OCI-LY7 (cell line): Measurements from ENCODE around the gene EHMT2. TPM values are rescaled to one million over a fixed set of nuclear protein-coding genes. Genes with fewer than 3 reads are reported as not detected.
A peak's percentile ranks its signal among the peaks of the same experiment; 100 is the strongest.

Experiments used
- BruUV-seq: library from RNA; stranded (reverse); fragments of 400-500 nt; replicated peaks from 2 replicates; lab custom pipeline; 2021; lab: Mats Ljungman, UMichigan
- CTCF ChIA-PET: fragments of 300-600 bp; sonication (Branson Sonifier 250); formaldehyde crosslinking; loops from one replicate; lab custom pipeline; 2022; ENCODE audit warnings: antibody characterized with exemption; ENCODE audit not compliant: unreplicated experiment; lab: Charles Lee
- POLR2A ChIA-PET: fragments of 300-600 bp; sonication (Branson Sonifier 250); formaldehyde crosslinking; loops from one replicate; lab custom pipeline; 2022; ENCODE audit warnings: antibody characterized with exemption; lab: Charles Lee
- DNase-seq: peaks from one replicate; pipeline ENCODE4 v3.0.0-alpha.2; 2015; ENCODE audit warnings: low spot score
- H2AFZ ChIP-seq: fragments of 200-600 bp; sonication (generic), shearing (Covaris generic); 2 replicates; pipeline ENCODE4 v1.6.1; 2014; ENCODE audit warnings: mild to moderate bottlenecking, antibody characterized with exemption, low read length, moderate library complexity
- H3K27ac ChIP-seq: fragments of 200-600 bp; sonication (generic); 2 replicates; pipeline ENCODE4 v1.5.1; 2014; ENCODE audit warnings: mixed run types, low read depth, mild to moderate bottlenecking, moderate library complexity, low read length, inconsistent platforms; ENCODE audit not compliant: poor library complexity, severe bottlenecking
- H3K36me3 ChIP-seq: fragments of 200-600 bp; sonication (generic); 2 replicates; pipeline ENCODE4 v1.6.1; 2014; ENCODE audit warnings: mild to moderate bottlenecking, antibody characterized with exemption, low read length, moderate library complexity, mixed read lengths; ENCODE audit not compliant: insufficient read depth
- H3K4me1 ChIP-seq: fragments of 200-600 bp; sonication (generic); 2 replicates; pipeline ENCODE4 v1.5.1; 2014; ENCODE audit warnings: mild to moderate bottlenecking, low read length; ENCODE audit not compliant: insufficient read depth, poor library complexity, severe bottlenecking
- H3K4me2 ChIP-seq: fragments of 200-600 bp; sonication (generic); 2 replicates; pipeline ENCODE4 v1.6.1; 2014; ENCODE audit warnings: mild to moderate bottlenecking, low read length
- H3K4me3 ChIP-seq: fragments of 200-600 bp; sonication (generic); 2 replicates; pipeline ENCODE4 v1.5.1; 2014; ENCODE audit warnings: mild to moderate bottlenecking, low read depth, low read length; ENCODE audit not compliant: poor library complexity, severe bottlenecking
- H3K79me2 ChIP-seq: fragments of 200-600 bp; sonication (generic); 2 replicates; pipeline ENCODE4 v1.6.1; 2016; ENCODE audit warnings: low read depth, mild to moderate bottlenecking, low read length, moderate library complexity, mixed read lengths; ENCODE audit not compliant: insufficient read depth
- H3K9me2 ChIP-seq: fragments of 200-600 bp; sonication (generic); 2 replicates; pipeline ENCODE4 v1.6.1; 2016; ENCODE audit warnings: mild to moderate bottlenecking, low read length, mixed read lengths; ENCODE audit not compliant: insufficient read depth
- H3K9me3 ChIP-seq: fragments of 200-600 bp; sonication (generic); 2 replicates; pipeline ENCODE4 v1.6.1; 2014; ENCODE audit warnings: mild to moderate bottlenecking, mixed run types, low read length, mixed read lengths
- H4K20me1 ChIP-seq: fragments of 200-600 bp; sonication (generic); 2 replicates; pipeline ENCODE4 v1.6.1; 2014; ENCODE audit warnings: mild to moderate bottlenecking, antibody characterized with exemption, low read length, moderate library complexity, mixed read lengths; ENCODE audit not compliant: insufficient read depth
- EZH2phosphoT487 ChIP-seq: fragments of 200-600 bp; sonication (generic); IDR thresholded peaks from 2 replicates; pipeline ENCODE4 v1.6.1; 2018; ENCODE audit warnings: low read depth, borderline replicate concordance, mild to moderate bottlenecking, mixed run types, antibody characterized with exemption, low read length, moderate library complexity, mixed read lengths
- intact Hi-C: fragments of 100-400 bp; cut with micrococcal nuclease; formaldehyde crosslinking; loops from one replicate; pipeline ENCODE4 v1.10.0; 2022; ENCODE audit not compliant: unreplicated experiment
- total RNA-seq, 2 experiments: library from RNA; depleted of rRNA in 1 of 2; stranded (reverse); fragments of >200 nt in 1 of 2; shearing (Covaris generic) in 1 of 2; gene quantifications; 2 replicates each; pipeline ENCODE4 v1.2.3, GENCODE V29; 2014 to 2022
- TF ChIP-seq, protein P1 (sequence below): fragments of 200-600 bp; sonication (generic); conservative IDR thresholded peaks from 2 replicates; pipeline ENCODE4 v1.5.1; 2014; ENCODE audit warnings: mild to moderate bottlenecking, antibody characterized with exemption, low read length, moderate library complexity, mixed read lengths

The EHMT2 gene
- total RNA-seq, 2 experiments from 2014 or later, result 49.5 to 76.8 TPM

DNA sequence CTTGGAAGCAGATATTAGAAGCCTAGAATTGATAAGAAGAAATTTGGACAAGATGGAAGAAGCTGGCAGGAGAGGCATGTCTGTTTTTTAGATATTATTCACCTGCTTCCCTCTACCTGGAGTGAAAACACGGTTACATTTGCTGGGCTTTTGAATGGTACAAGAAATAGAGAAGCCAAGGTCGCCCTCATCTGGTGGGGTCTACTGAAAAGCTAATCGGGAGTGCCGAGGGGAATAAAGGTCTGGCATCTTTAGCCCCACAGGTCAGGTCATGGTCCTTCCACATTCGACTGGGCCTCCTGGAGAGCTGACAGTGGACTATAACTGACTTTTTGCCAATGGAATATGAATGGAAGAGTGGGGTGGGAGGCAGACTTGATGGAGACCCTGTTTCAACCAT is 25.4 kb upstream of the EHMT2 start:
- ChIA-PET POLR2A (interaction anchor here (0.9 kb wide), 1 partner anchor 185 kb away, joined by 5 read pairs; no protein-coding TSS in a partner anchor), CTCF (interaction anchor here (0.7 to 1.1 kb wide), 2 partner anchors 20 to 49 kb away, joined by 3 read pairs; partner anchors contain the start of gene DXO)
- Histone ChIP-seq H3K79me2 (no peaks in the 10 kb centered on the region), H3K36me3 (no peaks in the 10 kb centered on the region), H3K4me3 (no peak overlapping the region), H4K20me1 (no peaks in the 10 kb centered on the region), H3K4me1 (no peaks in the 10 kb centered on the region), H3K27ac (no peak overlapping the region), H3K4me2 (no peak overlapping the region), H3K9me3 (no peaks in the 10 kb centered on the region), H2AFZ (no peak overlapping the region), H3K9me2 (no peaks in the 10 kb centered on the region)
- BruUV-seq, result no TSS peak
- peak; percentile 59 for DNase-seq
- TF ChIP-seq, protein P1, sequence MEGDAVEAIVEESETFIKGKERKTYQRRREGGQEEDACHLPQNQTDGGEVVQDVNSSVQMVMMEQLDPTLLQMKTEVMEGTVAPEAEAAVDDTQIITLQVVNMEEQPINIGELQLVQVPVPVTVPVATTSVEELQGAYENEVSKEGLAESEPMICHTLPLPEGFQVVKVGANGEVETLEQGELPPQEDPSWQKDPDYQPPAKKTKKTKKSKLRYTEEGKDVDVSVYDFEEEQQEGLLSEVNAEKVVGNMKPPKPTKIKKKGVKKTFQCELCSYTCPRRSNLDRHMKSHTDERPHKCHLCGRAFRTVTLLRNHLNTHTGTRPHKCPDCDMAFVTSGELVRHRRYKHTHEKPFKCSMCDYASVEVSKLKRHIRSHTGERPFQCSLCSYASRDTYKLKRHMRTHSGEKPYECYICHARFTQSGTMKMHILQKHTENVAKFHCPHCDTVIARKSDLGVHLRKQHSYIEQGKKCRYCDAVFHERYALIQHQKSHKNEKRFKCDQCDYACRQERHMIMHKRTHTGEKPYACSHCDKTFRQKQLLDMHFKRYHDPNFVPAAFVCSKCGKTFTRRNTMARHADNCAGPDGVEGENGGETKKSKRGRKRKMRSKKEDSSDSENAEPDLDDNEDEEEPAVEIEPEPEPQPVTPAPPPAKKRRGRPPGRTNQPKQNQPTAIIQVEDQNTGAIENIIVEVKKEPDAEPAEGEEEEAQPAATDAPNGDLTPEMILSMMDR, result peak; percentile 76
- TF ChIP-seq EZH2phosphoT487, result no peak
- intact Hi-C loops, result no loop called here

DNA sequence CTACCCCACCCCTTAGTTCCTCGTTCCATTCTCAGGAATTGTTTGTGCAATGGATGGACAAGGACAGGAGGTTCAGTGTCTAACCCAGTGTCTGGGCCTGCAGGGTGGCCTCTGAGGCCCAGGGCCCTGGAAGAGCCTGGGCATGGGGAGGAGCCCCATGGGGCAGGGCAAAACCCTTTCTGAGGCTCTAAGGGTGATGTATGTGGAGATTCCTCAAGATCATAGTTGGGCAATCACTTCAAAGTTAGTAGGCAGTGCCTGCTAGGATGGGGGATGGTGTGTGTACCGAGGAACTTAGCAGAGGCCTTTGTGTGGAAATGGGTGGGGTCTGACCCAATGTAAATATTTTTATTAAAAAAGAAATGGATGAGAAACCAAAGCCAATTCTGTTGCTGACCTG is 23.3 kb upstream of the EHMT2 start:
- intact Hi-C loops, result no loop called here
- no peak overlapping the region for H3K27ac ChIP-seq
- no peak for TF ChIP-seq EZH2phosphoT487
- TF ChIP-seq, protein P1, result no peak
- H4K20me1 ChIP-seq, result no peaks in the 10 kb centered on the region
- no peaks in the 10 kb centered on the region for H3K9me3 ChIP-seq
- no peak for DNase-seq
- ChIA-PET POLR2A (no interaction called here), CTCF (no interaction called here)
- no peaks in the 10 kb centered on the region for H3K9me2 ChIP-seq
- BruUV-seq, result no TSS peak
- H3K79me2 ChIP-seq, result no peaks in the 10 kb centered on the region
- H2AFZ ChIP-seq, result no peak overlapping the region
- H3K4me1 ChIP-seq, result no peaks in the 10 kb centered on the region
- no peak overlapping the region for H3K4me2 ChIP-seq
- no peak overlapping the region for H3K4me3 ChIP-seq
- H3K36me3 ChIP-seq, result no peaks in the 10 kb centered on the region

DNA sequence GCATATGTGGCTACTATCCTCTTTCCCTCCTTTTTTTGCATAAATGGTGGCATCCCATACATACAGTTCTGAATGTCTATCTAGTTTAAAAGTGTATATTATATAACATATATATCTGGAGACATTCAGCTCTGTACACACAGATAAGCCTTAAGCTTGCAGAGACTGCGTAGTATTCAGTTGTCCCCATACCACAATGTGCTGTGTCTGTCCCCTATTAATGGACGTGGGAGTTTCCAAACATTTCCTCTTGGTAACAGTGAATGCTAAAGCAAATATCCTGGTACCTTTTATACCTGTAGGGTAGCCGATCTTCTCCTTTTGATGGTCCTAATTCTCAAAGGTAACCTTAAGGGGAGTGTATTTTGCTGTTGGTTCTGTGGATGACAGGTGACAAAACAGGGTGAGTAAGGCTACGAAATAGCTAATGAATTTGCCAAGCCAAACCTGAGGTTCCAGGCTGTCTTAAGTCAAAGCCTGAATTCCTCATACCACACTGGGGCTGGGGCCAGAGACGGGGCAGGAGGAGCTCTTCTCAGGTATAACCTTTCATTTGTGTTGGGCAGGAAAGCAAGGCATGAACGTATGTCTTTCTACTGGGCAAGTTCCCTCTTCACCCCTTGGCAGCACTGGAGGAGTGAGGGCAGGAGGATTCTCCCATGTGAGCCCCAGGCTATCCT is 22.3 kb upstream of the EHMT2 start:
- Histone ChIP-seq H3K4me1 (no peaks in the 10 kb centered on the region), H3K9me2 (no peaks in the 10 kb centered on the region), H3K9me3 (no peaks in the 10 kb centered on the region), H2AFZ (no peak overlapping the region), H3K36me3 (no peaks in the 10 kb centered on the region), H3K79me2 (no peaks in the 10 kb centered on the region), H3K27ac (no peak overlapping the region), H3K4me3 (no peak overlapping the region), H3K4me2 (no peak overlapping the region), H4K20me1 (no peaks in the 10 kb centered on the region)
- ChIA-PET POLR2A (interaction anchor here (0.5 to 1.0 kb wide), 2 partner anchors 10 to 129 kb away, joined by 4 to 7 read pairs; no protein-coding TSS in a partner anchor), CTCF (no interaction called here)
- TF ChIP-seq EZH2phosphoT487, result no peak
- TF ChIP-seq, protein P1, result no peak
- no TSS peak for BruUV-seq
- DNase-seq, result no peak
- intact Hi-C loops, result no loop called here
